ENCODE results near the gene CD14. TPM values are rescaled to one million over a fixed set of nuclear protein-coding genes. Genes with fewer than 3 reads are reported as not detected.
"Not testable (repeated sequence)": the region's sequence is repeated elsewhere in the genome, so short reads cannot be mapped to it uniquely, and the experiment has no call there.

The CD14 gene
- total and polyA plus RNA-seq, 2 experiments from 2014 or later: 0.45 to 2.3 TPM

DNA sequence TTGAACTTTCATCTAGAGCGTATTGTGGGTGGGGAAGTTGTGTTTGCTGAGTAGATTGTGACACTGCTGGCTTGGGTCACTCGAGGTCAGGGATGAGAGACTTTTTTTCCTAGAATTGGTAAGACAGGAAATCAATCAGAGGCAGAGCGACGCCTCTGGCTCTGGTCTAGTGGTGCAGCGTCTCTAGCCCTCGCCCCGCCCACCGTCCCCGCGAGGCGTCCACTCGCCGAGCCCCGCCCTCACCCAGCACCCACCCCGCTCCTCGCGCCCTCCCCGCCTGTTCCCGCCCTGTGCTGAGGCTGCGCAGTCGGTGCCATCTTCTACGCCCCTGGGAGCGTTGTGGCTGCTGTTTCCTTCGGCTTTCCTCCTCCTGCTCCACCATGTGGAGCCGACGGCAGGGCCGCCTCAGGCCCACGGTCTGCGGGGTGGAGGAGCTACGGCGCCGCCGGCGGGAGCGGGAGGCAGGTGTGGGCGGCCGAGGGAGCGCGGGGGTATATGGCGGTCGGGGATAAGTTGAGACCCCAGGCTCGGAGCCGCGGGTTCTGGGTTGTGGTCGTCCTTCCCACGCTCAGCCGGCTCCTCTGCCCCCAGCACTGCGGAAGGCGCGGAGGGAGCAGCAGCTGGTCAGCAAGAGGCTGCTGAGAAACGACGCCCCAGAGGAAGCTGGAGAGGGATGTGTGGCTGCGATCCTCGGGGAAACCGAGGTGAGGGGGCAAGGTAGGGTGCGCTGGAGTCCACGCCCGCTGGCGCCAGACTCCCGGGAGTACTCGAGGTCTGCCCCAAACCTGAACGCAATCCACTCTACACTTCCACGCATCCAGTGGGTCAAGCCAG is 6.4 kb upstream of the CD14 start, which contains the start of gene TMCO6:
Gene TMCO6 (plus strand): TSS at position 304 of the 834 bp plus-strand sequence. CDS start 77 bp downstream, at position 381.
- Histone ChIP-seq H3K4me2 (peak within 1 kb of the TSS; percentile 82), H3K9me2 (replicated peaks; ENCODE audit: insufficient read depth) (no peaks in the 10 kb centered on the region), H3K4me1 (ENCODE audit: insufficient read depth) (peaks cover 5% of the 10 kb centered on the region), H3K27me3 (no peaks in the 10 kb centered on the region), H3K4me3 (peak within 1 kb of the TSS; percentile 54), H4K20me1 (ENCODE audit: insufficient read depth, poor library complexity, severe bottlenecking) (no peaks in the 10 kb centered on the region), H2AFZ (peak within 1 kb of the TSS; percentile 69), H3K79me2 (peaks cover 14% of the 10 kb centered on the region), H3K36me3 (replicated peaks; ENCODE audit: insufficient read depth, low read depth) (no peaks in the 10 kb centered on the region), H3K9me3 (ENCODE audit: low read depth) (no peaks in the 10 kb centered on the region), H3K27ac (peak within 1 kb of the TSS; percentile 81)
- WGBS (ENCODE audit: low lambda C conversion rate, missing lambda C conversion rate): 2% methylated on average over 47 of the region's 63 CpGs
- peak; percentile 99 for DNase-seq (ENCODE audit: low spot score)
- TF ChIP-seq EZH2phosphoT487 (IDR thresholded peaks at IDR 0.05; ENCODE audit: low read depth, severe bottlenecking, unreplicated experiment) (no peak), EZH2 (IDR thresholded peaks at IDR 0.05; ENCODE audit: borderline replicate concordance) (no peak)
- TF ChIP-seq, protein P1, sequence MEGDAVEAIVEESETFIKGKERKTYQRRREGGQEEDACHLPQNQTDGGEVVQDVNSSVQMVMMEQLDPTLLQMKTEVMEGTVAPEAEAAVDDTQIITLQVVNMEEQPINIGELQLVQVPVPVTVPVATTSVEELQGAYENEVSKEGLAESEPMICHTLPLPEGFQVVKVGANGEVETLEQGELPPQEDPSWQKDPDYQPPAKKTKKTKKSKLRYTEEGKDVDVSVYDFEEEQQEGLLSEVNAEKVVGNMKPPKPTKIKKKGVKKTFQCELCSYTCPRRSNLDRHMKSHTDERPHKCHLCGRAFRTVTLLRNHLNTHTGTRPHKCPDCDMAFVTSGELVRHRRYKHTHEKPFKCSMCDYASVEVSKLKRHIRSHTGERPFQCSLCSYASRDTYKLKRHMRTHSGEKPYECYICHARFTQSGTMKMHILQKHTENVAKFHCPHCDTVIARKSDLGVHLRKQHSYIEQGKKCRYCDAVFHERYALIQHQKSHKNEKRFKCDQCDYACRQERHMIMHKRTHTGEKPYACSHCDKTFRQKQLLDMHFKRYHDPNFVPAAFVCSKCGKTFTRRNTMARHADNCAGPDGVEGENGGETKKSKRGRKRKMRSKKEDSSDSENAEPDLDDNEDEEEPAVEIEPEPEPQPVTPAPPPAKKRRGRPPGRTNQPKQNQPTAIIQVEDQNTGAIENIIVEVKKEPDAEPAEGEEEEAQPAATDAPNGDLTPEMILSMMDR (IDR thresholded peaks at IDR 0.05; ENCODE audit: poor library complexity): peak; percentile 56

DNA sequence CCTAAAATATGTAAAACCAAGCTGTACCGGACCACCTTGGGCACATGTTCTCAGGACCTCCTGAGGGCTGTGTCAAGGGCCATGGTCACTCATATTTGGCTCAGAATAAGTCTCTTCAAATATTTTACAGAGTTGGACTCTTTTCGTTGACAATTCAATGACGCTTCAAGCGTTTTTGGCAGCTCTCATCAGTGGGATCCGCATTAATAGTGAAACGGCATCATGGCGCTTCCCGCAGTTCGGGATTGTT is 5.8 kb upstream of the CD14 start:
- H3K27me3 ChIP-seq; H3K36me3 ChIP-seq (replicated peaks; ENCODE audit: insufficient read depth, low read depth); H3K9me3 ChIP-seq (ENCODE audit: low read depth); H3K4me3 ChIP-seq; H3K9me2 ChIP-seq (replicated peaks; ENCODE audit: insufficient read depth); H4K20me1 ChIP-seq (ENCODE audit: insufficient read depth, poor library complexity, severe bottlenecking); H3K4me1 ChIP-seq (ENCODE audit: insufficient read depth); DNase-seq (ENCODE audit: low spot score): not testable (repeated sequence)
- WGBS (ENCODE audit: low lambda C conversion rate, missing lambda C conversion rate): 53% methylated on average over 9 of the region's 9 CpGs
- Histone ChIP-seq H2AFZ (peak overlapping the region; percentile 69), H3K79me2 (peaks cover 14% of the 10 kb centered on the region), H3K27ac (peak overlapping the region; percentile 81), H3K4me2 (peak overlapping the region; percentile 67)

DNA sequence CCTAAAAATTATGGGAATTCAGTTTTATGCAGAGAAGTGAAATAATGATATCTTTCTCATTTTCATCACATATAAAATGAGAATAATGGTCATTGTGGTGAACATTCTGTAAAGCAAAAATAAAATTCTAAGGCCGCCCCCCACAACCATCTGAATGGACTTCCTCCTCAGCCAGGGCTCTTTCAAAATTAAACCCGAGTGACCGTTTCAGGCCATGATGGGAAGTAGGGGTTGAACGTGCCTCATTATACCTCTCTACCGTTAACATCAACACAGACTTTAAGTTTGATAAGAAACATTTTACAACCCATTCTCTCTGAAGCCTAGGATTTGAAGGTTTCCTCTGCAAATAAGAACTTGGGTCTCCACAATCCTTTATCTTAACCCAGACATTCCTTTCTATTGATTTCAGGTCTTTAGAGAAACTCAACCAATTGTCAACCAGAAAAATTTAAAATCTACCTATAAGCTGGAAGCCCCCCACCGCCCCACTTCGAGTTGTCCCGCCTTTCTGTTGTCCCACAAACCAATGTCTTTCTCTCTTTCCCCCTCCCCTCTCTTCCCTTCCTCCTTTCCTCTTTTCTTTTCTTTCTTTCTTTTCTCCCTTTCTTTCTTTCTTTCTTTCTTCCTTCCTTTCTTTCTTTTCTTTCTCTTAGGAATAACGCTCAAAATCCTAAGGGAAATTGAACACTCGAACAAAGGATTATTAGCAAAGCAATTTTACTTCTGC is 4.6 kb upstream of the CD14 start:
- H2AFZ ChIP-seq: no peak overlapping the region
- H3K9me3 ChIP-seq (ENCODE audit: low read depth): no peaks in the 10 kb centered on the region
- no peaks in the 10 kb centered on the region for H3K9me2 ChIP-seq (replicated peaks; ENCODE audit: insufficient read depth)
- H3K4me2 ChIP-seq: no peak overlapping the region
- no peak for DNase-seq (ENCODE audit: low spot score)
- H3K79me2 ChIP-seq: peaks cover 14% of the 10 kb centered on the region
- no peaks in the 10 kb centered on the region for H3K27me3 ChIP-seq
- H3K36me3 ChIP-seq (replicated peaks; ENCODE audit: insufficient read depth, low read depth): no peaks in the 10 kb centered on the region
- no peaks in the 10 kb centered on the region for H4K20me1 ChIP-seq (ENCODE audit: insufficient read depth, poor library complexity, severe bottlenecking)
- TF ChIP-seq EZH2phosphoT487 (IDR thresholded peaks at IDR 0.05; ENCODE audit: low read depth, severe bottlenecking, unreplicated experiment) (no peak), EZH2 (IDR thresholded peaks at IDR 0.05; ENCODE audit: borderline replicate concordance) (no peak)
- TF ChIP-seq, protein P1 (IDR thresholded peaks at IDR 0.05; ENCODE audit: poor library complexity): no peak
- 73% methylated on average over 10 of the region's 10 CpGs for WGBS (ENCODE audit: low lambda C conversion rate, missing lambda C conversion rate)
- peak overlapping the region; percentile 81 for H3K27ac ChIP-seq
- H3K4me3 ChIP-seq: no peak overlapping the region
- H3K4me1 ChIP-seq (ENCODE audit: insufficient read depth): peaks cover 5% of the 10 kb centered on the region
